HepG2 (cell line): ENCODE measurements around the gene HDAC4. TPM values are rescaled to one million over a fixed set of nuclear protein-coding genes. Genes with fewer than 3 reads are reported as not detected.

Experiments used
- FOXO1 ChIP-seq: sonication (generic); formaldehyde crosslinking; IDR thresholded peaks from 2 replicates; pipeline ENCODE4 v1.4.0; 2020; ENCODE audit warnings: missing genetic modification reagents
- KDM5A ChIP-seq: fragments of 200-600 bp; sonication (generic); IDR thresholded peaks from 2 replicates; pipeline ENCODE4 v1.7.0; 2018; ENCODE audit warnings: antibody characterized with exemption, mild to moderate bottlenecking, low read length, borderline replicate concordance
- TMF1 ChIP-seq: sonication (generic); formaldehyde crosslinking; IDR thresholded peaks from 2 replicates; pipeline ENCODE4 v1.8.1; 2022; ENCODE audit warnings: low read depth, missing genetic modification reagents
- U2AF1 ChIP-seq: fragments of 200-400 bp; formaldehyde crosslinking; optimal IDR thresholded peaks from 2 replicates; pipeline ENCODE3; 2017; ENCODE audit warnings: mild to moderate bottlenecking, low read depth, low read length
- ZMYM3 ChIP-seq: sonication (generic); formaldehyde crosslinking; IDR thresholded peaks from 2 replicates; pipeline ENCODE4 v1.5.1; 2020; ENCODE audit warnings: mild to moderate bottlenecking, missing genetic modification reagents
- ZNF331 ChIP-seq: sonication (generic); formaldehyde crosslinking; IDR thresholded peaks from 2 replicates; pipeline ENCODE4 v1.4.0; 2020; ENCODE audit warnings: missing genetic modification reagents
- ZNF451 ChIP-seq: sonication (generic); formaldehyde crosslinking; IDR thresholded peaks from 2 replicates; pipeline ENCODE4 v1.5.0; 2020; ENCODE audit warnings: mild to moderate bottlenecking, missing genetic modification reagents
- polyA plus RNA-seq, 8 experiments: library from polyadenylated mRNA; depleted of rRNA in 3 of 8; stranded (reverse) in 7 of 8; unstranded in 1 of 8; fragments of >200 nt; fragmentation: Illumina TruSeq in 4 of 8; extraction: Trizol in 4 of 8; gene quantifications; 2 replicates each; pipeline versions ENCODE4 v1.2.1 to v1.2.3, GENCODE V29; 2011 to 2016; ENCODE audit warnings: low read depth in 4 of 8, missing spikeins in 1 of 8, mixed read lengths in 1 of 8; ENCODE audit not compliant: insufficient read depth in 1 of 8
- total RNA-seq, 5 experiments: library from RNA; depleted of rRNA; stranded (reverse); fragments of >200 nt; fragmentation: Illumina TruSeq; extraction: Trizol; gene quantifications; 2 replicates each; pipeline ENCODE4 v1.2.3, GENCODE V29; 2016; ENCODE audit warnings: low read depth in 1 of 5
- TF ChIP-seq, protein P1 (sequence below): sonication (generic); formaldehyde crosslinking; IDR thresholded peaks from 2 replicates; pipeline ENCODE4 v1.8.1; 2023; ENCODE audit warnings: mild to moderate bottlenecking, missing genetic modification reagents
- TF ChIP-seq, protein P2 (sequence below): sonication (generic); formaldehyde crosslinking; conservative IDR thresholded peaks from 2 replicates; pipeline ENCODE4 v1.5.0; 2020; ENCODE audit warnings: missing genetic modification reagents
- TF ChIP-seq, protein P3 (sequence below): IDR thresholded peaks from 2 replicates; pipeline ENCODE4 v1.6.1; 2016; ENCODE audit warnings: missing compliant biosample characterization, missing genetic modification reagents, borderline replicate concordance
- TF ChIP-seq, protein P4 (sequence below): sonication (generic); formaldehyde crosslinking; IDR thresholded peaks from 2 replicates; pipeline ENCODE4 v1.5.0; 2020; ENCODE audit warnings: mild to moderate bottlenecking, missing genetic modification reagents, borderline replicate concordance
- TF ChIP-seq, protein P5 (sequence below), 2 experiments: sonication (generic) in 1 of 2; formaldehyde crosslinking in 1 of 2; IDR thresholded peaks; 2 replicates each; pipeline versions ENCODE4 v1.5.1 to v1.6.1; 2011 to 2020; ENCODE audit warnings: borderline replicate concordance in 1 of 2, low read depth in 1 of 2, low read length in 1 of 2, mild to moderate bottlenecking in 1 of 2, missing genetic modification reagents in 1 of 2, moderate library complexity in 1 of 2
- TF ChIP-seq, protein P6 (sequence below): sonication (generic); formaldehyde crosslinking; IDR thresholded peaks from 2 replicates; pipeline ENCODE4 v1.5.0; 2020; ENCODE audit warnings: missing genetic modification reagents

HDAC4 gene
- total and polyA plus RNA-seq, 2 of the 13 experiments (the other 11 are each of a cell fraction or from before 2014, with no cell fraction given) = 10.1 to 11.5 TPM

DNA sequence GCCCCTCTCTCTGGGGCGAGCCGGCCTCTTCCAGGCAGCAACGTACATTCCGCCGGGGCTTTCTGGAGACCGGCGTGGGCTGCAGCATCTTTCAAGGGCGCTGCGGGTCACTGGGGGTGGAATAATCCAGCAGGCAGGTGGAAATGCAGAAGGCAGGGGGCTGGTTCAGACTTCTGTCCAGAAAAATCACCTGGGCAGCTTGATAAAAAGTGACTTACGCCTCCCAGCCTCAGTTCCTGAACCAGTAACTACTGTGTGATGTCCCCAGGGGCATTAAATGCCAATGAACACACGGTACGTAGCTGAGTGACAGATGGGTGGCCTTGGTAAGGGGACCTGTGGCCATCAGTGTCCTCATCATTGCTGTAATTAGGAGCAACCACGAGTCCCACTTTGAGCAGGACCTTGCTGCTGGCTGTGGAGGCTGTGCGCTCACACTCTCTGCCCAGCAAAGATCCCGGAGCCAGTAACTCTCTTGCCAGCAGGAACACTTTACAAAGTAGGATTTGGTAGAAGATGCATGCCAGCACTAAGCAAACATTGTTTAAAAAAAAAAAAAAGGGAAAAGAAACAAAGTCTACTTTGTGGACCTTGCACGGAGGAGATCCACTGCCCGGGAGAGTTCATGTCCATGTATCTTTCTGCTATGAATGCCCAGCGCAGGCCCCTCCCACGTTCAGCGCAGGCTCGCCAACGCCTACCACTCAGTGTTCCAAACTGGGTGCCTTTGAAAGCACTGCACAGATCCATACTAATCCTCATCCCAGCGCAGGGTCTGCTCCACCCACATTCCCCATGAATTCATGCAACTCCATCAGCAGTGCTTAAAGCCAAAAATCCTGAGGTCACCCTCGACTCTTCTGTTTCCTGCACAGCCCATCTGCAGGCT is 177.3 kb downstream of the HDAC4 start (continued):
- TF ChIP-seq, protein P1, sequence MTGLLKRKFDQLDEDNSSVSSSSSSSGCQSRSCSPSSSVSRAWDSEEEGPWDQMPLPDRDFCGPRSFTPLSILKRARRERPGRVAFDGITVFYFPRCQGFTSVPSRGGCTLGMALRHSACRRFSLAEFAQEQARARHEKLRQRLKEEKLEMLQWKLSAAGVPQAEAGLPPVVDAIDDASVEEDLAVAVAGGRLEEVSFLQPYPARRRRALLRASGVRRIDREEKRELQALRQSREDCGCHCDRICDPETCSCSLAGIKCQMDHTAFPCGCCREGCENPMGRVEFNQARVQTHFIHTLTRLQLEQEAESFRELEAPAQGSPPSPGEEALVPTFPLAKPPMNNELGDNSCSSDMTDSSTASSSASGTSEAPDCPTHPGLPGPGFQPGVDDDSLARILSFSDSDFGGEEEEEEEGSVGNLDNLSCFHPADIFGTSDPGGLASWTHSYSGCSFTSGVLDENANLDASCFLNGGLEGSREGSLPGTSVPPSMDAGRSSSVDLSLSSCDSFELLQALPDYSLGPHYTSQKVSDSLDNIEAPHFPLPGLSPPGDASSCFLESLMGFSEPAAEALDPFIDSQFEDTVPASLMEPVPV (CRISPR knock-in tag) = no peak
- TF ChIP-seq KDM5A = no peak
- no peak for TF ChIP-seq TMF1 (CRISPR knock-in tag)
- TF ChIP-seq ZNF331 (CRISPR knock-in tag) = no peak; the same call in 1 of the 2 replicates
- TF ChIP-seq, protein P2, sequence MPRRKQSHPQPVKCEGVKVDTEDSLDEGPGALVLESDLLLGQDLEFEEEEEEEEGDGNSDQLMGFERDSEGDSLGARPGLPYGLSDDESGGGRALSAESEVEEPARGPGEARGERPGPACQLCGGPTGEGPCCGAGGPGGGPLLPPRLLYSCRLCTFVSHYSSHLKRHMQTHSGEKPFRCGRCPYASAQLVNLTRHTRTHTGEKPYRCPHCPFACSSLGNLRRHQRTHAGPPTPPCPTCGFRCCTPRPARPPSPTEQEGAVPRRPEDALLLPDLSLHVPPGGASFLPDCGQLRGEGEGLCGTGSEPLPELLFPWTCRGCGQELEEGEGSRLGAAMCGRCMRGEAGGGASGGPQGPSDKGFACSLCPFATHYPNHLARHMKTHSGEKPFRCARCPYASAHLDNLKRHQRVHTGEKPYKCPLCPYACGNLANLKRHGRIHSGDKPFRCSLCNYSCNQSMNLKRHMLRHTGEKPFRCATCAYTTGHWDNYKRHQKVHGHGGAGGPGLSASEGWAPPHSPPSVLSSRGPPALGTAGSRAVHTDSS = no peak
- TF ChIP-seq, protein P3, sequence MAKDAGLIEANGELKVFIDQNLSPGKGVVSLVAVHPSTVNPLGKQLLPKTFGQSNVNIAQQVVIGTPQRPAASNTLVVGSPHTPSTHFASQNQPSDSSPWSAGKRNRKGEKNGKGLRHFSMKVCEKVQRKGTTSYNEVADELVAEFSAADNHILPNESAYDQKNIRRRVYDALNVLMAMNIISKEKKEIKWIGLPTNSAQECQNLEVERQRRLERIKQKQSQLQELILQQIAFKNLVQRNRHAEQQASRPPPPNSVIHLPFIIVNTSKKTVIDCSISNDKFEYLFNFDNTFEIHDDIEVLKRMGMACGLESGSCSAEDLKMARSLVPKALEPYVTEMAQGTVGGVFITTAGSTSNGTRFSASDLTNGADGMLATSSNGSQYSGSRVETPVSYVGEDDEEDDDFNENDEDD (CRISPR knock-in tag) = no peak
- TF ChIP-seq U2AF1 = no peak
- TF ChIP-seq, protein P4, sequence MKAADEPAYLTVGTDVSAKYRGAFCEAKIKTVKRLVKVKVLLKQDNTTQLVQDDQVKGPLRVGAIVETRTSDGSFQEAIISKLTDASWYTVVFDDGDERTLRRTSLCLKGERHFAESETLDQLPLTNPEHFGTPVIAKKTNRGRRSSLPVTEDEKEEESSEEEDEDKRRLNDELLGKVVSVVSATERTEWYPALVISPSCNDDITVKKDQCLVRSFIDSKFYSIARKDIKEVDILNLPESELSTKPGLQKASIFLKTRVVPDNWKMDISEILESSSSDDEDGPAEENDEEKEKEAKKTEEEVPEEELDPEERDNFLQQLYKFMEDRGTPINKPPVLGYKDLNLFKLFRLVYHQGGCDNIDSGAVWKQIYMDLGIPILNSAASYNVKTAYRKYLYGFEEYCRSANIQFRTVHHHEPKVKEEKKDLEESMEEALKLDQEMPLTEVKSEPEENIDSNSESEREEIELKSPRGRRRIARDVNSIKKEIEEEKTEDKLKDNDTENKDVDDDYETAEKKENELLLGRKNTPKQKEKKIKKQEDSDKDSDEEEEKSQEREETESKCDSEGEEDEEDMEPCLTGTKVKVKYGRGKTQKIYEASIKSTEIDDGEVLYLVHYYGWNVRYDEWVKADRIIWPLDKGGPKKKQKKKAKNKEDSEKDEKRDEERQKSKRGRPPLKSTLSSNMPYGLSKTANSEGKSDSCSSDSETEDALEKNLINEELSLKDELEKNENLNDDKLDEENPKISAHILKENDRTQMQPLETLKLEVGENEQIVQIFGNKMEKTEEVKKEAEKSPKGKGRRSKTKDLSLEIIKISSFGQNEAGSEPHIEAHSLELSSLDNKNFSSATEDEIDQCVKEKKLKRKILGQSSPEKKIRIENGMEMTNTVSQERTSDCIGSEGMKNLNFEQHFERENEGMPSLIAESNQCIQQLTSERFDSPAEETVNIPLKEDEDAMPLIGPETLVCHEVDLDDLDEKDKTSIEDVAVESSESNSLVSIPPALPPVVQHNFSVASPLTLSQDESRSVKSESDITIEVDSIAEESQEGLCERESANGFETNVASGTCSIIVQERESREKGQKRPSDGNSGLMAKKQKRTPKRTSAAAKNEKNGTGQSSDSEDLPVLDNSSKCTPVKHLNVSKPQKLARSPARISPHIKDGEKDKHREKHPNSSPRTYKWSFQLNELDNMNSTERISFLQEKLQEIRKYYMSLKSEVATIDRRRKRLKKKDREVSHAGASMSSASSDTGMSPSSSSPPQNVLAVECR (CRISPR knock-in tag) = peak; percentile 51; the same call in 1 of the 2 replicates
- TF ChIP-seq, protein P5, sequence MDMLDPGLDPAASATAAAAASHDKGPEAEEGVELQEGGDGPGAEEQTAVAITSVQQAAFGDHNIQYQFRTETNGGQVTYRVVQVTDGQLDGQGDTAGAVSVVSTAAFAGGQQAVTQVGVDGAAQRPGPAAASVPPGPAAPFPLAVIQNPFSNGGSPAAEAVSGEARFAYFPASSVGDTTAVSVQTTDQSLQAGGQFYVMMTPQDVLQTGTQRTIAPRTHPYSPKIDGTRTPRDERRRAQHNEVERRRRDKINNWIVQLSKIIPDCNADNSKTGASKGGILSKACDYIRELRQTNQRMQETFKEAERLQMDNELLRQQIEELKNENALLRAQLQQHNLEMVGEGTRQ (IDR thresholded peaks at IDR 0.05; ENCODE audit: low read depth, low read length) = no peak
- TF ChIP-seq, protein P5 (CRISPR knock-in tag; IDR thresholded peaks at IDR 0.05; ENCODE audit: borderline replicate concordance) = no peak
- no peak; the same call in 1 of the 2 replicates for TF ChIP-seq FOXO1
- TF ChIP-seq, protein P6, sequence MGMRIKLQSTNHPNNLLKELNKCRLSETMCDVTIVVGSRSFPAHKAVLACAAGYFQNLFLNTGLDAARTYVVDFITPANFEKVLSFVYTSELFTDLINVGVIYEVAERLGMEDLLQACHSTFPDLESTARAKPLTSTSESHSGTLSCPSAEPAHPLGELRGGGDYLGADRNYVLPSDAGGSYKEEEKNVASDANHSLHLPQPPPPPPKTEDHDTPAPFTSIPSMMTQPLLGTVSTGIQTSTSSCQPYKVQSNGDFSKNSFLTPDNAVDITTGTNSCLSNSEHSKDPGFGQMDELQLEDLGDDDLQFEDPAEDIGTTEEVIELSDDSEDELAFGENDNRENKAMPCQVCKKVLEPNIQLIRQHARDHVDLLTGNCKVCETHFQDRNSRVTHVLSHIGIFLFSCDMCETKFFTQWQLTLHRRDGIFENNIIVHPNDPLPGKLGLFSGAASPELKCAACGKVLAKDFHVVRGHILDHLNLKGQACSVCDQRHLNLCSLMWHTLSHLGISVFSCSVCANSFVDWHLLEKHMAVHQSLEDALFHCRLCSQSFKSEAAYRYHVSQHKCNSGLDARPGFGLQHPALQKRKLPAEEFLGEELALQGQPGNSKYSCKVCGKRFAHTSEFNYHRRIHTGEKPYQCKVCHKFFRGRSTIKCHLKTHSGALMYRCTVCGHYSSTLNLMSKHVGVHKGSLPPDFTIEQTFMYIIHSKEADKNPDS (CRISPR knock-in tag) = no peak
- no peak for TF ChIP-seq ZNF451 (CRISPR knock-in tag)
- TF ChIP-seq ZMYM3 (CRISPR knock-in tag) = peak; percentile 8; the same call in 1 of the 2 replicates
